GF-D8 (cell line): ENCODE measurements around the gene KCNJ5.

Experiments
- DNase-seq: peaks from one replicate; lab custom pipeline; 2025; lab: John Stamatoyannopoulos, UW

KCNJ5 gene

GRCh38 chr11:128871168-128871610 lies 20.0 kb upstream of the KCNJ5 start:
- DNase-seq = no peak

DNA sequence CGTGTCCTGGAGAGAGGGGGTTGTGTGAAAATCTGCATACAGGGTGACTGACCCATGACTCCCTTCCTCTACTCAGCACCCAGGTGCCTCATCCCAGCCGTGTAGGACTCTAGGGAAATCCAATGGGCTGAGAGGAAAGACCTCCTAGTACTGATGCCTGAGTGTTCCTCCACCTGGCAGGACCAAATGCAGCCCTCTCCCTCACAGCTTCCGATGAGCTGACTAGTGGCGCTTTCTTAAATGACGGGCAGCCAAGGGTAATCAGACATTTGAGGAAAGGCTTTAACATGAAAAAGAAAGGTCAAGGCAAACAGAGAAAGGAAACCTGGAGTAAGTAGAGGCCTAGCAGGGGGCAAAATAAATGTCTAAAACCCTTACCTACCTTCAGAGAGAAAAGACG lies 19.1 kb upstream of the KCNJ5 start:
- no peak for DNase-seq

DNA sequence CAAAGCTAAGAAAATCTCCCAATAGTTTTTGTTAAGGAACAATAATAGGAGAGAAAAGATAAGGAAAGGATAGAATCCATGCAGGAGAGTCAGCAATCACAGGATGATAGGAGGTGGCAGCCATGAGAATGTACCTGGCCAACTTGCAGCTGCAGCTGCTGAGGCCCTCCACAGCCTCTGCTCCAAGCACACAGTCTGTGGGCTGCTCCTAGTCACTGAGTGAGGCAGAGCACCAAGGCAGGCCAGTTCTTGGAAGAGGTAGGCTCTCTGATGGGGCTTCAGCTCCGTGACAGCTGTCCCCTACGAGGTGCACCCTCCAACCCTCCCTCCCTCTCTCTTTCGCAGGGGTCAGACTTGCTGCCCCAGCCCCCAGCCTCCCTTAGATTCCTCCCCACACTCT lies 18.6 kb upstream of the KCNJ5 start:
- DNase-seq = no peak

GRCh38 chr11:128874427-128874826 lies 16.7 kb upstream of the KCNJ5 start:
- DNase-seq = no peak

- no peak for DNase-seq
These were observed 15.0 kb upstream of the KCNJ5 start for GRCh38 chr11:128876133-128876650.

DNA sequence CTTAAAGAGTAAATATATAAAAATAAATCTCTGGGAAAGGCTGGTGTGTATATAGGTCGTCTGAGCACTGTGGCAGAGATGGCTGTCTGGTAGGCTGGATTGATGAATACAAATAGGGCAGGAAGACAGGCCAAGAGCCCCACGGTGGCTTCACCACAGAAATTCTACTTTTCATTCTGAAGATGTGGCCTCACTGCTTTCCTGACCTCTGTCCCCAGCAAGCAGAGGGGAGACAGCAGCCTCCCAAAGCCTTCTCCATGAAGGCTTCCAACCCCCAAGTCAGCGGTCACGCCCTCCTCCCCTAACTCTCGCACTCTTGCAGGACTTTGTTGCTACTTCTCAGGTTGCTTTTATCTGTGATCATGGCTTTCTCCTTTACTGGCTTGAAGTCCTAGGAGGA lies 13.4 kb upstream of the KCNJ5 start:
- DNase-seq = no peak

- DNase-seq = no peak
These were observed 12.7 kb upstream of the KCNJ5 start for GRCh38 chr11:128878455-128878854.

- DNase-seq = no peak
These were observed 11.3 kb upstream of the KCNJ5 start for GRCh38 chr11:128879817-128880216.

GRCh38 chr11:128881221-128881620 lies 9.9 kb upstream of the KCNJ5 start:
- DNase-seq = no peak

- DNase-seq = no peak
These were observed 8.7 kb upstream of the KCNJ5 start for GRCh38 chr11:128882451-128882850.

DNA sequence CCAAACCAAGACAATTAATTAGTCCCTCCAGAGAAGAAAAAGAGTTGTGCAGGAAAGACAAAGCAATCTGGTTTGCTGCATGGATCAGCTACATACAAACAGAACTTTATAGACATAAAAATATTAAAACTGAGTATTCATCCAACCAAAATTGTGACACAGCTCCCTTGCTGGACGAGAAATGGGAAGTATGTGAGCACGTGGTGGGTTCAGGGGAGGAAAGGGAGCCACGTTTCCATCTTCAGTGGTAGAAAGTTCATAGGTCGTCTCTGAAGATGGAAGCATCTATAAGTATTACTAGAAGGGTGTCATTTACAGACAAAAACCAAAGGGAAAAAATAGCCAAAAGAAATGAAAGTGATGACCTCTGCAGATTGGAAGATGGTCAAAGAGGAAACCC lies 7.1 kb upstream of the KCNJ5 start:
- DNase-seq = no peak

DNA sequence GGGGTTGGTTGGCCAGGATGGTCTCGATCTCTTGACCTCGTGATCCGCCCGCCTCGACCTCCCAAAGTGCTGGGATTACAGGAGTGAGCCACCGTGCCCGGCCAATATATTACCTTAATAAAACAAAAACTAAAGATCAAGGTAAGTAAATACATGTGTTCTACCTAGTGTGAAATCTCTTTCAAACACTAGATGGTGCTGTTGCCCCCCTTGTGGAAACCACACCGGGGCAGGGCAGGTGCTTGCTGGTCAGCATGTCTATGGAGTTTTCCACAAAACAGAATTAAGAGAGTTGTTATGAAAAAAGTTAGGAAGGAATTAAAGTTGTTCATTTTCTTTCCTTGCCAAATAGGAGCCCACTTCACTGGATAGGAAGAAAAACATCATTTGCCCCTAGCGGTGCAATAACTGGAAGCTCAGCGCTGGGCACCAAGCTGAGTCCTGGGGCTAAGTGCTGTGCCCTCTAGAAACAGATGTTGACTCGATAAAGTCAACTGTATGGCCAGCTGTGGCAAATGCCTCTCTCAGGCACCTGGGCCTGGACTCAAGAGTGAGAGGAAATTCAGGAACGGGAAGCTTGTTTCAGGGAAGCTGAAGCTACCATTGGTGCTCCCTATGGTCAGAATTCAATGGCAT lies 6.3 kb upstream of the KCNJ5 start:
- DNase-seq = peak; percentile 48

GRCh38 chr11:128886406-128887124 lies 4.6 kb upstream of the KCNJ5 start:
- DNase-seq = no peak

- no peak for DNase-seq
These were observed 2.8 kb upstream of the KCNJ5 start for GRCh38 chr11:128888034-128888985.

- no peak for DNase-seq
These were observed 1.4 kb upstream of the KCNJ5 start for GRCh38 chr11:128889657-128890213.

GRCh38 chr11:128890216-128890542 lies 977 bp upstream of the KCNJ5 start:
- no peak for DNase-seq

DNA sequence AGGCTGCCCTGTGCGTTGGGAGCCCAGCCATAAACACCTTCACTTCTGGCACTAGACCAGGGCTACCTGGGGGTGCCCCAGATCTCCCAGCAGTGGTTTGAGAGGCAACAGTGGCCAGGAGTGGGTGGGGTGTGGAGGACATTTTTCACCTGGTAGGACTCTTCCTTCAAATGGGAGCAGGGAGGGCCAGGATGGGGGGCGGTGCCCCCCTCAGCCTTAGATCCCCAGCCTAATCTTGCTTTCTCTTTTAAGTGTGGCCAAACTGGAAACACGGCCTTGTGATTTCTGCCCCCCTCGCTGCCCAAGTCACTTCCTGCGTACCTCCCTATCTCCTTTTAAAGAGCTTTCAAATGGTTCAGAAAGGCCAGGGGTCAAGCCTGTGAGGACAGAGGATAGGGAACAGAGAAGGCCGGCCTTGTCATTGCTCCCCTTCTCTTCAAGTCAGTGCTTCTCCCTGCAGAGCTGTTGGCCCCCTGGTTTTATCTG lies 800 bp downstream of the KCNJ5 start:
- DNase-seq = no peak

DNA sequence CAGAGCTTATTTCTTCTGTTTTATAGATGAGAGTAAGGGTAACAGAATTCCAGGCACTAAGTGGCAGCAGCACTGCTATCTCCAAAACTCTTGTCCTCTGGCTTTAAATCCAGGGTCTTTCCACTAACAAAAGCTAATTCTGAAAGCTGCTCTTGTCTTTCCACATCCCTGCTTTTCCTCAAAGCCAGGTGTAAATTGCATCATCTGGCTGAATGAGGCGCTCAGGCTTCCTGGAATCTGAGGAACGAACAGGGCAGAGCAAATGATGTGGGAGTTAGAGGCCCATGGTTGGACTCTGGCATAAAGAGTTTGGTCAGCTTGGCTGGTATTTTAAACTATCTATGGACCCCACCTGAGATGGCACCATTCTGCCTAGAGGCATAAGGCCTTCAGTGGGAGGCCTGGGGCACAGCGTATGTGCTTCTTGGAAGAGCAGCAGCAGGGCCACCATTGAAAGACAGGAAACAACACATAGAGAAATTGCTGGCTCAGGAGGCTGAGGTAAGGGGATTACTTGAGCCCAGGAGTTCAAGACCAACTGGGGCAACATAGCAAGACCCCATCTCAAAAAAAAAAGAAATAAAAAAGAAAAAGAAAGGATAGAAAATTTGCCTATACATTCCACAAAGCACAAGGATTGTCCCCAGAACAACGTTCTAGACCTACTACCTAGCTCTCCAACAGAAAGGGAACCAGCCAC lies 1.9 kb downstream of the KCNJ5 start:
- no peak for DNase-seq

DNA sequence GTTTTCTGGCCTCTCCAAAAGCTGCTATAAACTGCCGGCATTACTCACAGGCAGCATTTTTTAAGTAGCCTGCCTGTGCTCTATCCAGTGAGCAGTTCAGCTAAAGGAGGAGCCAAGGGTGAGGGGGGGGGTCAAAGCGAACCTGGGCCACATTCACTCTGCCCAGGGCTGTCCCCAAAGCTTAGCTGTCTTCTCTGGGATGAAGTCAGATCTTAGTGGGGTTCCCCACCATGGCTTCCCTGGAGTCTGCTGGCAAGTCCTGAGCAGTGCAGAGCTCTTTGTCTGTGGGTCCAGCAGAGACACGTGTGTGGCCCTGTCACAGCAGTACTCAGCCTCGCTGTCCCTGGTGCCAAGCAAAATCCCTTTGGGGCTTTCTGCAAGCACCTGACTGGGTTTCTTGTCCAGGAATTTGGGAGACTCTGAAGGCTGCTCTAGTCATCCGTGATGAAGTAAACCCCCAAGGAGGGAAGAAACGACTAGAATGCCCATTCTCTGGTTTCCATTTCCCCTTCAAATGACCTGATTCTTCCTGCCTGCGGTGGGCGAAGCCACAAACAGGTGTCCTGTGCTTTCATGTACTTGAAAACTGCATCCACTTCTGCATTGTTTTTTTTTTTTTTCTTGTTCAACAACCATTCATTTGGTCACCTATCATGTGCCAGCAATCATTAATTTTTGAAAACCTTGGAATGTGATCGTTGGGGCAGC lies 2.6 kb downstream of the KCNJ5 start:
- DNase-seq = no peak

DNA sequence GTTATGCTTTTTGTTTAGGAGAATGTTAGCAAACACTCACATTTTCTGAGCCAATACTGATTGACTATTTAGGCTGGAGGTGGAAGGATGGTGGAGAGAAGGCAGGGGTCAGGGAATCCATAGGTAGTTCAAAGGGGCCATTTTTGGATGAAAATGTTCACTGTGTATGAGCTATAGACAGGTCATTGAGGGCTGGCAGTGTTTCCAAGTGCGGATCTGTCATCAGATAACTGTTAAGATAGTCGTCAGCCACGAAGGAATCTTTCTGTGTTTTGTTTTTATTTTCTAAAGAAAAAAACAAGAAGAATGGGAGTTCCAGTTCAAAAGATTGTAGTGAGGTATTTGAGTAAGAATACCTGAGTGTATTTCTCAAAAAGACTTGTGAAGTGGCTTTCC lies 3.1 kb downstream of the KCNJ5 start:
- DNase-seq = no peak

- DNase-seq = no peak
These were observed 3.5 kb downstream of the KCNJ5 start for GRCh38 chr11:128894685-128895084.
